ENCODE results near the gene CLDN11.

CLDN11 gene

DNA sequence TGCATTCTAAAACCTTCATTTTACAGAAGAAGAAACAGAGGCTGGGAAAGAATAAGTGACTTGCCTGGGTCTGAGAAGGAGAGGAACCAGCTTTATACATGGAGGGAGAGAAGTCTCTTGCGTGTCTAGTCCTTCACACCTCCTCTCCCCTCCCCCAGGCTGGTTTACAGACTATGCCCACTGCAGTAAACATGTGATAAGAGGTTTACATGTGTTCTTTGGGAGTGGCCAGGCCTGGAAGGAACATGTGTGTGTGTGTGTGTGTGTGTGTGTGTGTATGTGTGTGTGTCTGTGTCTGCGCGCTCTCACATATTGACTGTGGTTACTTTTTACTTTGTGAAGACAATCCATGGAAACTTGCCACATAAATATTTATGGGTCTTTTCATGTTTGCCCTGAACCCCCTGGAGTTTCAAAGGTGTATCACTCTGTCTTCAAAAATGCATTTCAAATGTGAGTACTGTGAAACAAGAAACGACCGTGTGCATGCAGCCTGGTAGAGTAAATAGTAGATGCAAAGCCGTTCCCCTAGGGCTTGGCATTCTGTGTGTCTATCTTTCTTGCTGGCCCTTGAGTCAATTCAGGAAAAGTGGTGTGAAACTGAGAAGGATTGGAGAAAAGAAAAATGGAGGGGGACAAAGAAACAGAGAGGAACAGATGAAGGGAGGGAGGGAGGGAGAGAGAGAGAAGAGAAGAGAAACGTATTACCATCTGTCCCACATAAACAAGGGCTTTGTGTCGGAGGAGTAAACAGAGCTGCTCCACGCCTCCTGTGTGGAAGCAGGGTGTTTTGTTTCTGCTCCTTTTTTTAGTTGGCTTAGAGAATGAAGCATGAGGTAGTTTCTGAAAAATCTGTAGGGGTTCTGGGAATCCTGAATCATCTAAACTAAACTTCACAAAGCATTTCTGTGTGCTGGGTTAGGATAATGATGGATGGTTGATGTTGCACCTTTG, 51.7 kb downstream of the CLDN11 start:
- no peak for DNase-seq (ENCODE audit: low read depth in 2 of 3, low spot score in 2 of 3)

- no peak for DNase-seq (ENCODE audit: low read depth in 2 of 3, low spot score in 2 of 3)
Measured at GRCh38 chr3:170471149-170471548, 52.5 kb downstream of the CLDN11 start.

DNA sequence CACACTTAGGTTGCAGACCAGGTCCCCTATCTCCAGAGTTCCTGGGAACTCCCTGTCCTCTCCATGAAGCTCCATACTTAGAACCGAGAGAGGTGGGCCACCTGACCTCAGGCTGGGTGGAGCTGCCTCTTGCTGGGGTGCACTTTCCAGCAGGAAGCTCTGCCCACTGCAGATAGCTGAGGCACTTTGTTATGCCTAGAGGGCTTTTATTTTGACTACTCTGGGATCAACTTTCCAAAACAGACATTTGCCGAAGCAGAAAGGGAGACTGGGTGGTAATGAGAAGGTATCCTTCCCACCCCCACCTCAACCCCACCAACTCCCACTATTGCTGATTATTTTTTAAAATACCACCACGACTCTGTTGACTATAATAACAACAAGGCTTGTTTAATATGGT, 54.7 kb downstream of the CLDN11 start:
- DNase-seq (ENCODE audit: low read depth in 2 of 3, low spot score in 2 of 3): no peak

DNA sequence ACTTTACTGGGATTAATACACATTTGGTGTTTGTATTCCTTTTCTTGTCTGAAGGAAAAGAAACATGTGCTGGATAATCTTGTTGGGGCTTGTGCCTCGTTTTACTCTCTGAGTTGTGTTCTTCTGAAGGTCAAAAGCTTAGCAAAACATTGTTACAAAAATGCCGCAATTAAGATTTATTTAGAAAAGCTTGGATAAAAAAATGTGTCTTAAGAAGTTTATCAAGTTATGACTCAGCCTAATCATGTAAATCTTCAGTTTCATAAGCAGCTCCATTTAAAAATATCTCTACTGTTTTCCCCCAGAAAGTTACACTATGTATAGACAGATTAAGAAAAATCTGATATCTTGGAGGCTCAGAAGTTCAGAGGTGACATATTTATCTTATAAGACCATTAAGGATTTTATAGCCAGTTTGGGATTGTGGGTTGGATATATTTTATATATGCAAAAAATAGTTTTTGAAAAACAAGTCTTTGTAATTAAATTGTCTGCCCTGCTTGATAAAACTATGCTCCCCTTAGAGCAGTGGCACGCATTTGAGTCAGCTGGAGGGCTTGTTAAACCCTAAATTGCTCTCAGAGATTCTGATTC, 56.5 kb downstream of the CLDN11 start:
- no peak for DNase-seq (ENCODE audit: low read depth in 2 of 3, low spot score in 2 of 3)

GRCh38 chr3:170476291-170476690, 57.6 kb downstream of the CLDN11 start:
- no peak for DNase-seq (ENCODE audit: low read depth in 2 of 3, low spot score in 2 of 3)

DNA sequence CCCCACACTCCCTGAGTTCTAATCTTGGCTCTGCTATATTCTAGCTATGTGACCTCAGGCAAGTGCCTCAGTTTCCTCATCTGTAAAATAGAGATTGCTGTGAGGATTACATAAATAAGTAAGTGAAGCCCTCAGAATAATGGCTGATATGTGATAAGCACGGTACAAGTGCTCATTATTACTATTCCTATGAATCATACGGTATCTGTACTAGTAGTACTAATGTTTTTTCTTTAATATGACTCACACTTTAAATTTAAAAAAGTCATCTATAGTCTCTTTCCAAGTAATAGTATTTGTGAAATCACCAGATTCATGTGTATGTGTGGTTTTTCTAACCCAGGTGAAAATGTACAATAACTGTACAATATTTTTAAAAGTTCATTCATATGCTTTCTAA, 58.7 kb downstream of the CLDN11 start:
- DNase-seq (ENCODE audit: low read depth in 2 of 3, low spot score in 2 of 3): no peak

DNA sequence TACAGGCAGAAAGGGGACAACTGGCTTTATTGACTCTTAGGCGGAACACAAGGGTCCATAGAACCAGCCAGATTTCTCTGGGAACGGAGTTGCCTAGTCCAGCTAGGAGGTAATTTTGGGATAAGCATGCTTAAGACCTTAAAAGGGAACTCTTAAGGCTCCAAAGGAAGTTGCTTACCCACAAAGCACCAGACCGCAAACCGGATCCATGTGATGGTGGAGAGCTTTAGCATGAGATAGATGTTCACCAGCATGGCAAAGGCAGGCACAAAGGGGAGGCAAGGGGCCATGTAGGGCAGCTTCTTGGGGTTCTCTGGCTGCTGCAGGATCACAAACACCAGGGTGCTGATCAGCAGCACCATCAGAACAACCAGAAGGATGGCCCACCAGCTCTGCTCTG, 61.4 kb downstream of the CLDN11 start:
- DNase-seq (ENCODE audit: low read depth in 2 of 3, low spot score in 2 of 3): no peak

DNA sequence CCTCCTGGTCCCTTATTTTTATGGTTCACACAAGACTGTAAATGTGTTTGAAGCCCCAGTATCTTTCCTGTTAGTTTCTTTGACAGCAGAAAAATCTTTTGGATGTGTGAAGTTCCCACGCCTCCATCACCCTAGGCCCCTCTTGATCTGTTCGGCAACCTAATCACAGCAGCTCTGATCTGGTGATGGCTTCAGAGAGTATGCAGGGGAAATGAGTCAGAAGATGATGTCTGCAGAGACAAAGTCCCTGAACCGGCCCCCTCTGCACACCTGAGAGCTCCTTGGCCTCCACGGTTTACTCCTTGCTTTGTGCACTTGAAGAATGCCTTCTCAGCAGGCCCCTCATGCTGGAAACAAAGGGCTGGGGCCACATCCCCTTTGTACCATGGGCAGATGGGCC, 63.5 kb downstream of the CLDN11 start:
- no peak for DNase-seq (ENCODE audit: low read depth in 2 of 3, low spot score in 2 of 3)

DNA sequence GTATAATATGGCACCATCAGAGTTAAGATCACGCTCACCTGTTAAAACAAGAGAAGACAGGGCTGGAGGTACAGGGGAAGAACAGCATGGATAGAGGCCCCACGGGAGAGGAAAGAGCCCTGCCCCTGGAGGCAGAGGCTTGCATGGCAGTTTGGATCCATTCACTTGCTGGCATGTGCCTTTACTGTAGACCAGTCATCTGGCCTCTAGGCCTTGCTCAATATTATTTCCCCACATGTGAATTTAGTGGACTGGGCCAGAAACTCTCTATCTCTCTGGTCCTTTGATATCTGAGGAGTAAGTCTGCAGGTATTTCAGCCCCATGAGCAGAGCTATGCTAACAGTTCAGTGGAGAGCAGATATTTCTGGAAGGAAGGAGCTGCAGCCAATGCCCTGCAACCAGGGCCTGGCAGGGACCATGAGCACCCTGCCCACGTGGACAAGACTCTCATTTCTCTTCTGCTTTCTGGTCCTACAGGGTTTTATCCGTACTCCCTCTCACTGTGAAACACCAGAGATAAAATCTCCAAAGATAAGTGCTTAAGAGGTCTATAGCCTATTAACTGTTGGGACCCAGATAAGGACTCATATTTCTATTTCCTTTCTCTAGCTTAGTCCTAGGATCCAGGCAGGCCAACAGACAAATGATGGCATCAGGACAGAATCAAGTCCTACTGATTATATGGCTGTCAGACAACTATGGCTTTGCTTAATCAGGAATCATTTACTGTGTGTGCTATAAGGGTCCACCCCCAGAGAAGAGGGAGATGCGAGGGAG, 65.0 kb downstream of the CLDN11 start:
- no peak for DNase-seq (ENCODE audit: low read depth in 2 of 3, low spot score in 2 of 3)
